T47D (cell line): ENCODE results near the gene XK.

Experiments
- DNase-seq, 2 experiments: peaks; one replicate each; pipeline versions ENCODE4 v3.0.0 to v3.0.0-alpha.2; 2011 to 2012; ENCODE audit warnings: low read depth in 1 of 2, low spot score in 1 of 2
- JUND ChIP-seq: IDR thresholded peaks from 2 replicates; pipeline ENCODE4 v1.6.1; 2012; ENCODE audit warnings: low read depth
- in situ Hi-C: cut with HindIII; loops from 2 replicates; pipeline ENCODE4 v1.10.0; 2016; ENCODE audit warnings: low sequenced_read_pairs, low pct_unique_long_range_greater_than_20kb

The XK gene

DNA sequence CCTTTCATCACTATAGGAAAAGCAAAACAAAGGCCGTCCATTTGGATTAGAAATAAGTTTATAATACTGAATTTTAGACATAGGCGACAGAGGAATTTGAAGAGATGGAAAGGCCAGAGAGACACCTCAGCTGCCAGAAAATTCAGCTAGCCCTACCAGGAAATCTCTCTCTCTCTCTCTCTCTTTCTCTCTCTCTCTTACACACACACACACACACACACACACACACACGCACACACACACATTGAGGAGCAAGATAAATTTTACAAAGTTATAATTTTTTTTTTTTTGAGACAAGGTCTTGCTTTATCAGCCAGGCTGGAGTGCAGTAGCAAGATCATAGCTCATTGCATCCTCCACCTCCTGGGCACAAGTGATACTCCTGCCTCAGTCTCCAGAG, 1.4 kb downstream of the XK start:
- no peak for DNase-seq
- no peak for TF ChIP-seq JUND
- in situ Hi-C loops = no loop called here

DNA sequence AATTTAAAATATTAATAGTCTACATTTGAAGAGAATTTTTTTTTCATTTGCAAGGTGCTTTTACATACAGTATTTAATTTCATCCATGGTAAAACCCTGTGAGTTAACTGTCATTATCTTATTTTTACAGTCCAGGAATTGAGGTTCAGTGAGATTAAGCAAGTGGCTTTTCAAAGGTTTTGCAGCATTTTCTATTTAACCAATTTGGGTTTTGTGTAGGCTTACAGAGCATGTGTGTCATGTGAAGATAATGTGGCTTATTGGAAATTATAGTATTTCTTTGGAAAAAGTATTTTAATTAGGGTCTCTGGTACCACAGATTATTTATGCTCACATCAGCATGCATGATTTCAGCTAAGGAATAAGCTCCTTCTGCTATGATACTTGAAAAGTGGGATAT, 4.5 kb downstream of the XK start:
- in situ Hi-C loops = no loop called here
- TF ChIP-seq JUND = no peak
- DNase-seq = no peak

DNA sequence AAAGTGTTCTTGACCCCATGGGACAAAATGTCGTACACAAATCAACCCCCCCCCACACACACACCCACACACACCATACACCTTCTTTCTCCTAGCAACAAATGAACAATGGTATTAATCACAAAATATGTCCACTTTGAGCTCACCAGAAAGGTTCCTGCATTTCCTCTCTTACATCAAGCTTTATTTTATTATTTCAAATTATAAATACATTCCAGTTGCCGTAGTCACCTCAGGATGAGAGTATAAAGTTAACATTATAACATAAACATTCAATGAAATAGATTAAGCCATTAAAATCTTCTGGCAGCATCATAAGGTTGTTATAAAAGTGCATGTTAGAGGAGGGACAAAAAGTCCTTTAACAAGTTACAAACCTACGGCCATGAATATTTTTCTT, 7.3 kb downstream of the XK start:
- TF ChIP-seq JUND = no peak
- in situ Hi-C loops = no loop called here
- DNase-seq = no peak

DNA sequence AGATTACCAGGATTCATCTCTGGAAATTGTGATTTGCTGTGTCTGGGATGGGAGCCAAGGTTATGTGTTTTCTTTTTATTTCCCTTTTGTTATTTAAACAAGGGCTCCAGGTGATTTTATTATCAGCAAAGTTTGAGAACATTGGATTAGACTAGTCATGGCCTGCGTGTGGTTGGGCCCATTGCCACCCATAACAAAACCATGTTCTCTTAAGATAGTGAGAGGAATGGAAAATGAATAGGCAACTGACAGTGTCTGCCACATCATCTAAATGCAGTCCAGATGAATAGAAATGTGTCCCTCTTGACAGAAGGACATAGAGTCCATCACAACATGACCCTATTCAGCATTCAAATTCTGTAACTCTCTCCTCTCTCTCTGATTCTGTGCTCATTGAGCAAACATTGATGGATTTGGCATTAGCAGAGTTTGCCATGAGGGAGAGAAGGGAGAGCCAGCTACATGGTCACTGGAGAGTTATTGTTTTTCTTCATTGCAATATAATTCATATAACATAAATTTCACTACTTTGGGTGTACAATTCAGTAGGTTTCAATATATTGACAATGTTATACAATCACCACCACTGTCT, 11.7 kb downstream of the XK start:
- TF ChIP-seq JUND = no peak
- DNase-seq = no peak
- in situ Hi-C loops = no loop called here

DNA sequence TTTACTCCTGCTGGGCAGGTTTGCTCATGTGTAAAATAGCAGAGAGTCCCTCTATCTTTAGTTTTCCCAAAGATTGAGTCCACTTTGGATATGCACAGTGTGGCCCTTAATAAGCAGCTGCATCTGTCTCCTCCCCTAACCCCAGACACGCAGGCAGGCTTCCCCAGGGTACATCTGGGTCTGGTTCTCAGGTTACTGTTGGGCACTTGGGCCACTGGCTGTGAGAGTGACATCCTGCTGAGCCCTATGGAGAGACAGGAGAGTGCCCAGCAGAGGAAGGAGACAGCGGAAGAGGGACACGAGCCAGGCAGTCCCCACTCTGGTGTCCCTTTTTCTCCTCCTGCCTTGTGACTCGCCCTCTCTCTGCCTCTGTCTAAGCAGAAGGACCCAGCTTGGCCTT, 16.0 kb downstream of the XK start:
- TF ChIP-seq JUND = no peak
- in situ Hi-C loops = no loop called here
- no peak for DNase-seq

DNA sequence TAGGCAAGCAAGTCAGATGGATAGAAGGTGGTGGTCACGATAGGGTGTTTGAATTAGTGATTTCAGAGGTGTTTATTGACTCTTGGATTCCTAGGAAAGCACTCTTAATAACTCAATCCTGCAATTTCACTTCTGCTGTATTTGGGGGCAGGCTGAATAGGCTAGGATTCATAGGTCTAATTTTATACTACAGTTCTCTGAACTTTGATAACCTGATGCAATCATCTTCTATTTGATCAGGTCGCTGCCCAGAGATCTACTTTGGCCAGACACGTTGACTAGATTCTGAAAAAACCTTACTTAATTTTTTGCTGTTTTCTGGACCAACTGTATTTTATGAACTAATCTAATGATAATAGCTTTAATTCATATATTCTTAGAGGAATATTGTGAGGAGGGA, 26.4 kb downstream of the XK start:
- TF ChIP-seq JUND = no peak
- DNase-seq = no peak
- in situ Hi-C loops = no loop called here

DNA sequence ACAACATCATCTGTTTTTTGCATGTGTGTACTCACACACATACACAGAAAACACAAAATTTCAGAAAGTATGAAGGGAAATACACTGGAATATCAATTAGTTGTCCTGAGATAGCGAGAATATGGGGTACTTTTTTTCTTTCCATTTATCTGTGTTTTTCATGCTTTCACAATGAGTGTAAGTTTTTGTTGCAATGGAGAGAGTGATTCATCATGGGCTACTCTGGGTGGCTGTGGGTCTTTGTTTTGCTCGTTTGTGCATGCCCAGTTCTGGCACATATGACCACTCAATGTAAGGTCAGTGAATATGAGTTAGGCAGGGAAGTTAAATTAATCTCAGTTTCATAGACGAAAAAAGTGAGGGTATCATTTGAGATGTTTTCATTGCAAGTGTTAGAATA, 26.9 kb downstream of the XK start:
- DNase-seq = no peak
- TF ChIP-seq JUND = no peak
- in situ Hi-C loops = no loop called here

DNA sequence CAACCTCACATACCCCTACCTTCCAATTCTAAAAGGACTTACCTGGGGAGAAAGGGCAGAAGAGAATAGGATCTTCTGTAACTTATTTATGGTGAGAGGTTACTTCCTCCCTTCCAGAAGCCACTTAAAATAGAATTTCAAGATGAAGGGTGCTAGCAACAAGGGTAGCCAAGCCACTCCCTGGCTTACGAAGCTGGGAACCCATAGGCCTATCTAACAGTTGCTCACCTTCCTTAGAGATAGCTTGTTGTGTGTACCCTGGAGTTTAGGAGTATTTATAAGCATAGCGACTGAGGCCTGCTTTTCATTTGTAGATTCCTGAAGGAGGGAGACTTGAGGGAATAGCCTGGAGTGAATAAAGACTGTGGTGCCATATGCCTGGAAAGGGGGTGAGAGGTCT, 28.9 kb downstream of the XK start:
- no peak for DNase-seq
- in situ Hi-C loops = no loop called here
- TF ChIP-seq JUND = no peak

DNA sequence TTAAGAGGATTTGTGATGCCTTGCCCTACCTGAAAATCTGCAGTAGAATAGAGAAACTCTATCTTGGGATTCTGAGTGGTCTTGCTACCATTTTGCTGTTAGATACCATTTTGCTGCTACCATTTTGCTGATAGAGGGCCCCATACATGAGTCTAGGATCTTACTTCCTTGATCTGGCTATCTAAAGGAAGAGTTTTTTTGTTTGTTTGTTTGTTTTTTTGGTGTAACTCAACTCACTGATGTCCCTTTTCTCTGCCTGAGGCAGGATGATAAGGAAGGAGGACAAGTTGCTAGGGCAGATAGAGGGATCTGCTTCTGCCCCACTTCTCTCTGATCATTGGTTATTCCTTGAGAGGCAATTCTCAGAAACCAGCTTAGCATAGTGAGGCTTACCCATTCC, 31.0 kb downstream of the XK start:
- DNase-seq = no peak
- in situ Hi-C loops = no loop called here
- no peak for TF ChIP-seq JUND

DNA sequence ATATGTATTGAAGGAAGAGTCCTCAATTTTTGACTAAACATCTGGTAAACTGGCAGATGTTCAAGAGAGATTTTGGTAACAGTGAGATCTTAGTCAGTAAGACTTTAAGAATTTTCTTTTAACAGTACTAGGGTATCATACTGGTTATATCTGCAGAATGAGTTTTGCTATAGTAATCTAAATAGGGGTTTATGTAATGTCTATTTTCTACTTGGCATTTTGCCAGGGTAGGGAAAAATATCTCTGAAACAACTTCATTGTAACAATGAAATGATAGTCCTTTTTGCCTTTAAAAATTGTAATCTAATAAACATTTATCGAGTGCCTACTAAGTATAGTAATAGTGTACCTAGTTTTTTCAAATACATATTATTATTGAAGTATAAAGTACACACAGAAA, 32.1 kb downstream of the XK start:
- no peak for TF ChIP-seq JUND
- DNase-seq = no peak
- in situ Hi-C loops = no loop called here

DNA sequence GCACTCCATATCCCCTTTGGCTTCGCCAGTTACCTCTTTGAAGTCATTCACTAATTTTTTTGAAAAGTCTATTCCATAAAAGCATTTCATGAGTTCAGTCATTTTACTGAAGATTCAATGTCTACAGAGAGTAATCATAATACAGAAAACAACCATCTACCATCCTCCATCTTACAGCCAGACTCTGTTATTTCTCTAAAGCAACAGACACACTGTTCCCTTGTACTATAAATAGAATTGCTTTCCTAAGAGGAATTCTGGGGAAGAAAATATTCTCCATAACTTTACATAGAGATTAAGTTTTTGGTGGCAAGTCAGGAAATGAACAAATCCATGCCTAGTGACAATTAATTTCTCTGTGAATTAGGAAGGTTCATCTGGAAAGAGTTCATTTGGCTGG, 37.0 kb downstream of the XK start:
- TF ChIP-seq JUND = no peak
- DNase-seq = no peak
- in situ Hi-C loops = no loop called here

DNA sequence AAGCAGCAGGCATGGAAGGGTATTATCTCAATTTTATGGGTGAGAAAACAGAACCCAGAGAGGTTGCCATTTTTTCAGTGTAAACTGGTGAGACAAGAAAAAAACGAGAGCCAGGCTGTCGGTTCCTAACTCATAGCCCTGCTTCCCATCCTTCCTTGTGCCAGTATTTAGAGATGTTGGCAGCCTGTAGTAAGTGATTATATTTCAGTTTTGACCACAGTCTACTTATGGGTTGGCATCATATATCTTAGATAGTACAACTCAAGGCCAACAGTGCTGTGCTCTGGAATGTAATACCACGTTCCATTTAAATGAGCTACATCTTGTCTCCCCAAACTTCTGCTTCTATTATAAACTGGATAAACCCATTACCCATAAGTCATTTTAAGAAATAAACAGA, 40.8 kb downstream of the XK start:
- in situ Hi-C loops = no loop called here
- TF ChIP-seq JUND = no peak
- DNase-seq = no peak

DNA sequence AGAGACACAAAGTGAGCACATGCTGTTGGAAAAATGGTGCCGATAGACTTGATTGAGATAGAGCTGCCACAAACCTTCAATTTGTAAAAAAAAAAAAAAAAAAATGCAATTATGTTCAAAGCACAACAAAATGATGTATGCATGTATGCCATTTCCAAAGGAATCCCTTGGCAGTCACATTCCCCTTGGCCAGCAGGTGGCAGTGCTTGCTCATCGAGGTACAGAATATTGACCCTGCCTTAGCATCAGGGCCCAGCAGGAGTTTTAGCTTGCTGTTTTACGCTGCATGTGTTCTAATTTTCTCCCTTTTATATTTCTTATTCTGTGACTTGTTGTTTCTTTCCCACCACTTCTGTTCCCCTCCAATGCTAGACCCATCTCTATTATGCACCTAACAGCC, 59.8 kb downstream of the XK start:
- DNase-seq = peak; percentile 31 to 72
- in situ Hi-C loops = no loop called here
- no peak for TF ChIP-seq JUND

DNA sequence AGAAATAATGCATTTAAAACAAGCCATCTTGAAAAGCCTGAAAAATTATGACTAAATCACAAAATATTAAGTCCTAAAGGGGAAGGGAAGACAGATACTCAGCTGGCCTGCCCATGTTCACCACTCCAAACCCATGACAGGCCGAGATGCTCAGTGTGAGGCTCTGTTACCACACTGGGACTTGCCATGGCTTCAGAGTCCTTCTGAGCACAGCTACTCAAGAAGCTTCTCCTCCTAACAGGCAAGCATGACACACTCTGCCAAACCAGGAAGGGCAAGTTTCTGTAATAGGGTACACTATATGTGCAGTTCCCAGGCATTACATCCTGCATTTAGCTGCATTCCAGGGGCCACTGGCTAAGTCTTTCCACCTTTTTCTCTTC, 60.2 kb downstream of the XK start:
- DNase-seq = no peak
- in situ Hi-C loops = no loop called here
- TF ChIP-seq JUND = no peak
